HG03039 (cell line): ENCODE measurements around the gene NUDCD3.

Experiments used
- ATAC-seq: cut with Tn5 transposase; IDR thresholded peaks from one replicate; pipeline ENCODE4 v1.9.1; 2021; ENCODE audit warnings: mild to moderate bottlenecking, moderate library complexity; ENCODE audit not compliant: unreplicated experiment

The NUDCD3 gene

GRCh38 chr7:44385434-44386138 lies 104.9 kb downstream of the NUDCD3 start:
- ATAC-seq = no peak

DNA sequence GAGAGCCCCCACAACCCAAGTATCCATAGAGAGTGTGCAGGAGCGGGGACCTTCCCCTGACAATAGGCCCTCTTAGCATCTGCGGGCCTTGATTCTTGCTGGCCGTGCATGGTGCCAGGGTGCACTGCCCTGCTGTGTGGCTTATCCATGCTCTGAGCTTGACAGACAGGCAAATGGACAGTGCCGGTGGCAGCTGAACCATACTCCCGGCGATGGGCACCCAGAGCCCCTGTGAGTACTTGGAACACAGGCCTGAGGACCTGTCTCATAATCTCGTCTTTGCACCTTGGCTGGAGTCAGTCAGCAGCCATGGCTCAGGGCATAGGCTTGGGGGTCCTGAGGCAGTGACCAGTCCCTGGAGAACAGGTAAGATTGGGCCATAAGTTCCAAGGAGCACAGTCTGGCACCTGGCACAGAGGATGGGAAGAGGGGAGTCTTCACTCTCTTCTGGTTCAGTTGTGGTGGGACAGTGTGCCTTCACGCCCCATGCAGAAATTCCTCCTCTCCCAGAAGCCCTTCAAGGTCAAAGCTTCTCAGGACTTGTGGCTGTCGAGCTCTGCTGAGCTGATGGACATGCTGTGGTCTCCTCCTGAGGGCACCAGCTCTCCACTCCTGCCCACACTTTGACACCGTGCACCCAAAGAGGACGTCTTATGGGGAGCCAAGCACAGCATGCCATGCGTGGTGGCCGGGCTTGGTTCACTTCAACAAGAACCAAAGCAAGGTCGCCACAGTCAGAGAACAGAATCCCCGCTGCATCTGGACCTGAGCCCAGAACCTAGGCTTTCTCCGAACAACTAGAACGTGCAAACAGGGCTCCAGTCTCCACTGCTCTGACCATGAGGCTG lies 105.6 kb downstream of the NUDCD3 start:
- no peak for ATAC-seq

DNA sequence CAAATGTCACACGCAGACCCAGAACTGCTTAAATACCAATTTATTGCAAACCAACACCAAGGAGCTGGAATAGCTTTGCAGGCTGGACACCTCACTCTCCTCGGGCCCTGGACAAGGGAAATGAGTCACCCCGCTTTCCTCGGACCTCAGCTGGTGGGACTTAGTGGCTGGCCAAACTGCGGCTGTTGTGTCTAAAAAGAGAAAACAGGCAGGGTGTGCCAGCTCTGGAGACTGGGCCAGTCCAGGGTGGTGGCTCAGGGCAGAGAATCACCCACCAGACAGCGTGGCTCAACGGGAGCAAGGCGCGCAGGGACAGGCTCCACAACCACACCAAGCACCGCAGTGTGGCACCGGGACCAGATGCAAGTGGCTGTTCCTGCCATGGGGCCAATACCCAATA lies 106.9 kb downstream of the NUDCD3 start:
- ATAC-seq = no peak

DNA sequence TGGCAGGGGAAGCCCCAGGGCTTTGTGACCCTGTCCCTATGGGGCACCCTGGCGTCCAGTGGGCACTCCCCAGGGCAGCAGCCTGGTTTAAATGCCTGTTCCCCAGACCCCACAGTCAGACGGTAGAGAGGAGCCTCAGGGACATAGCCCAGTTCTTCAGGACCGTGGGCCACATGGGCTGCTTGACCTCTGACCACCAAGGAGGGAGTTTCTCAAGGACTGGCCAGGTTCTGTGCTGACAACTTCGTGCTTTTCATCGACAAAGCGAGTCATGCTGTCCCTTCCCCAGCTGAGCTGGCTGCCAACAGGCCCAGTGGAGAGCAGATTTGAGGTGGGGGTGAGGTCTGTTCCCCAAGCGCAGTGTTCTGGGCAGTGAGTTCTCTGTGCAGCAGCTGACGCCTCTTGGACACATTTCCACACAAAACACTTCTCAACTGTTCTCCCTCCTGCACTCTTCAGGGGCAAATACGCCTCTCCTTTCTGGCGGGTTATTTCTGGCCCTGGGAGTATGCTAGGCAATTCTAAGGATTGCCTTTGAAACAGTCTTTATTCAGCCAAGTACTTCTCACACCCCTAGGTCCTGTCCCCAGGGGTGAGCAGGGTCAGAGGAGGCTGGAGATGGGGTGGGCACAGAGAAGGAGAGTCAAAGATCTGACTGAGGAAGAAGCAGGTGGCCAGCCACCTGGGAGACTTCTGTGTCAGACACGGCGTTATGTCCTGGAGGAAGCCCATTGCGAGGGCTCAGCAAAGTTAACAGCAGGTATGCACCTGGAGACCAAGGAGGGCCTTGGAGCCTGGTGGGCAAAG lies 107.8 kb downstream of the NUDCD3 start:
- no peak for ATAC-seq

DNA sequence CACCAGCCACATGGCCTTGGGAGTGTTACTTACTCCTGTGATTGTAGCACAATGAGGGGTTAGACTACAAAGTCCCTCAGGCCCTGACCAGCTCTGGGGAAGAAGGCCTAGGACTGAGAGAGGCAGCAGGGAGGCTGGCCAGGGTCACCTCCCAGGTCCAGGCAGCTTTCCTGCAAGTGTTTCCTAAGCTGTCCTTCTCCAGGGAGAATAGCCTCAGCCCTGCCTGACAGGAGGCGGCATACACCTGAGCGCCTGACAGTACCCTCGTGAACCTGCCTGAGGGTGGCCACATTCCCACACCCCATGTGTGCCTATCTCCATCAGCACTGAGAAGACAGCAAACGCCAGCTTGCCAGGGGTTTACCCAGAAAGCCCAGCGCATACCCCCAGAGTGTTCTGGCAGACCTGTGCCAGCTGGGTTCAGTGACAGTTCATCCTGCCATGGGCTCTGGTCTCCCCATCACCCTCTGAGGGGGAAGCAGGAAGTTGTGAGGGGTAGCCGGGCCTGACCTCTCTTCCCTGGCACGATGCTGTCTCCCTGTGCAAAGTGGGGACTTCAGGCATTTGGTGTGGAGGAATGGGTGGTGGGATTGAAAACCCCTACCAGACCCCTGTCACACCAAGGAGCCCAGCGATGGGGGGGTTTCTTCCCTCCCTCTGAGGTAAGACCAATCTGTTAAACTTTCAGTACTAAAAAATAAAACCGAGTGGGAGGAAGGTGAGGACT lies 108.8 kb downstream of the NUDCD3 start:
- ATAC-seq = no peak

DNA sequence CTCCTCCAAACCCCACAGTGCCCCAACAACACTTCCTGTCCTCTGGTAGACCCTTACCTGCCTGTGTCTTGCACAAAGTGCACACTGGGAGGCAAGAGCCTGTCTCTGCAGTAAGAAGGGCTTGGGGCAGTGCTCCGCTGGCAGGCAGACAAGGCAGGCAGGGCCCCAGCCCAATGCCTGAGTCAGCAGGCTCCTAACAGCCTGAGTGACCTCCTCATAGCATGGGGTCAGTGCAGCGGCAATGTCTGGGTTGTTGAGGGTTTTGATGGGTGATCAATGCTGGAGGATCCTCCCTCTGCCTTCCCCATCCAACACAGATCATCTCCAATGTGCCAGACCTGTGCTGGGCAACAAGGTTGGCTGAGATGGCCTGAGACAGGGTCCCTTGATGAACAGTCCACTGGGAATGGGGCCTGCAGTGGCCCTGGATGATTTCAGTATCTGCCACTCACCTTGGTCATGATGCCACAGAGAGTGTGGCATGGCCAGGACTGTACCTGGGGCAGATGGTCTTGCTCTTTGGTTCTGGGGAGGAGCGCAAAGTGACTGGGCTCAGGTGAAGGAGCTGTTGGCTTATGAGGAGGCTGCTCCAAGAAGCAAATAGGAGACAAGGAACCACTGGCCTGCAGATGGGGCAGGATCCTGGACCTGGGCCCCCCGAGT lies 109.5 kb downstream of the NUDCD3 start:
- no peak for ATAC-seq

GRCh38 chr7:44380189-44380830 lies 110.1 kb downstream of the NUDCD3 start:
- ATAC-seq = no peak

DNA sequence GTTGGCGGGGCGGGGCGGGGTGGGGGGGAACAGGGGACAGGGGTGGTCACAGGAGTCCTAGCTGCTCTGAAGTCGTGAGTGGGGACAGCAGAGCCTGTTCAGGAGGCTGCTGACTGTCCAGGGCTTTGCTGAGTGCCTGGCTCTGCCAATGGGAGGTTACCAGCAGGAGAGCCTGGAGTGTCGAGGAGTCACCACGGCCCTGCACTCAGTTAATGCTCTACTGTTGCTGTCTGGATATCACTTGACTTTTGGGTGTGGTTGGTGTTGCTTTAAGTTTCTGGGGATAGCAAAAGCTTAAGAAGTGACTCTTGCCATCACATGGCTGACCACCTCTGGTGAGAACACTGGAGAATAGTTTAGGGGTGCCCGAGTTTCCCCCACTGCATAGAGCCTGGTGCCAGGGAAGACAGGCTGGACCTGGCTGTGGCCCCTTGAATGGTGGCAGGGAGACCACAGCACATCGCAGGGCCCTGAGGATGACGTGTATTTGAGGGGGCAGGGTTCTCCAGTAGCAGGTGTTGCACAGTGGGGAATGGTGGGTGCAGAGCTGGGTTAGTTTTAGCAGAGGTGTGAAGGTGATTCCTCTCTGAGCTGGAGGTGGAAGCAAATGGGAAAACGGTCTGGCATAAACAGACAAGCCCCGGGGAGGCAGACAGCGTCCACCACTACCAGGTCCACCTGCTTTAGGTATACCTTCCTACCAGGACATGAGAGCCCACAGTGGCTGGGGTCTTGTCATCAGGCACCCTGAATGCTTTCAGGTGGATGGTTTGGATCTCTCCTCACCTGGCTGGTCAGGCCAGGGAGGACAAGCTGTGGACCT lies 110.9 kb downstream of the NUDCD3 start:
- no peak for ATAC-seq

DNA sequence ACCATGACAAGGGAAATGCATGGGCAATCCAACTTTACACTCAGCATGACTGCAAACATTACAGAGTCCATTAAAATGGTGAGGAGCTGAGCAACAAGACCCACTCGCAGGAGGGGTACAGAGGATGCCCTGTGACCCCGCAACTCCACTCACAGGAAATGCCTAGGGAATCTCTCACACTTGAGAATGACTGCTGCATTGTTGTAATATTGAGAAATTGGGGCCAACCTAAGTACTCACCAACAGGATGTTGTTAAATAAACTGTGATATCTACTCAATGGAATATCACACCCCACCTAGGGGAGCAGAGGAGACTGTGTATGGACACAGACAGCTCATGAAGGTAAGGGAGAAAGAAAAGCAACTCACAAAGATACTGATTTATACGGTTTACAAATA lies 111.7 kb downstream of the NUDCD3 start:
- no peak for ATAC-seq

DNA sequence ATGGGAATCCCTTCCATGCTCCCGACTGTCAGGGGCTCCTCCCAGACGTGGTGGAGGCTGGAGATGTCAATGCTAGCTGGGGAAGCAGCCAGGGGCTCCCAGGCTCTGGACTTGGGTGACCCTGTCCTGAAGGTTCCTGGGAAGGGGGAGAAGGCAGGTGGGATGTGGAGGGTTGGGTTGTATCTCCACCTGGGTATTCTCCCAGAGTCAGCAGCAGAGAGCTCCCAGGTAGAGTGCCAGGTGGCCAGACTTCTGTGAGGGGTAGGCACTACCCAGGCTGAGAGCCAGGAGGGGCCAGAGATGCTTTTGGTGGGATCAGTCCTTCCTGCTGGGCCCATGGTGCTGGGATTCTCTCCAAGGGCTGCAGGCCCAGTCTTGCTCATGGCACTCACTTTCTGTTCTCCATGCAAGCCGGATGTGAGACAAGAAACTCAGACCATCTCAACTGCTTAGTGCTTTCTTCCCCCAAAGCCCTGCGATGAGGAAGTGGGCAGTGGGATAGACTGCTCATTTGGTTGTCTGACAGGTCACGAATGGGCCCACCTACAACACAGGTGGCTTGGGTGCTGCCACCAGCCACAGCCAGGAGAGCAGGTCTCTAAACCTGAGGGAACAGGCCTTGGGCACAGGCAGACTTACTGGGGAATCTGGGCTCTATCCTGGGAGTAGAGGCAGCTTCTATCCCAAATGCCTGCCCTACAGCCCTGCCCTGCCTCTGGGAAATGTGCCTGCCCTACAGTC lies 112.6 kb downstream of the NUDCD3 start:
- ATAC-seq = no peak

DNA sequence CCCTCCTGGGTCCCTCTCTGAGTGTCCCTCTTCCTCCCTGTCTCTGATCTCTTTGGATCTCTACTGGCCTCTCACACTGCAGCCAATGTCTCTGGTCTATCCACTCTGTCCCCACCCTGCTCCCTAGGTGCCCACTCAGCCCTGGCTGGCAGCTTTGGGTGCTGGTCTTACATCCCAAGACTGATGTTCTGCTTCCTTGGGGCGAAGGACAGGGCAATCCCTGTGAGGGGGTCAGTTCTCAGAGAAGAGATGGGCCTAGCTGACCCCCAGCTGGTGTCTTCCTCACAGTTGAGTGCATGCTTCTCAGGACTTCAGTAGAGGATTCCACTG lies 113.4 kb downstream of the NUDCD3 start:
- ATAC-seq = no peak

DNA sequence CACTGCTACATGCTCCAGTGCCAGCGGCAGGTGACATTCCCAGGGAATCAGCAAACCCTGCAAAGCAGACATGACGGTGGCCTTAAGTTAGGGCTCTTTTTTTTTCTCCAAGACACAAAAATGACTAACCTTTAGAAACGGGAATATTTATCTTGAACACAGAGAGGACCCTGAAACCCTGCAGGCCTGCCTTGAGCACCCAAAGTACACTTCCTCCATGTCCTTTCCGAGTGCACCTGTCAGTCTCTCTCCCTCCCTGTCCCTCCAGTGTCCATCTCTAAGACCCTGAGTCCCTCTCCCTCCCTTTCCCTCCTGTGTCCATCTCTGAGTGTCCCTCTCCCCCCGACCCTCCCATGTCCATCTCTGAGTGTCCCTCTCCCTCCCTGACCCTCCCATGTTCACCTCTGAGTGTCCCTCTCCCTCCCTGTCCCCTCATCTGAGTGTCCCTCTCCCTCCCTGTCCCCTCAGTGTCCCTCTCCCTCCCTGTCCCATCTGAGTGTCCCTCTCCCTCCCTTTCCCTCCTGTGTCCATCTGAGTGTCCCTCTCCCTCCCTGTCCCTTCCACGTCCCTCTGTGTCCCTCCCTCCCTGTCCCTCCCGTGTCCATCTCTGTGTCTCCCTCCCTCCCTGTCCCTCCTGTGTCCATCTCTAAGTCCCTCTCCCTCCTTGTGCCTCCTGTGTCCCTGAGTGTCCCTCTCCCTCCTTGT lies 113.9 kb downstream of the NUDCD3 start:
- ATAC-seq = no peak

- no peak for ATAC-seq
Measured at GRCh38 chr7:44375926-44376342, 114.5 kb downstream of the NUDCD3 start.

GRCh38 chr7:44375236-44375699 lies 115.2 kb downstream of the NUDCD3 start:
- no peak for ATAC-seq

DNA sequence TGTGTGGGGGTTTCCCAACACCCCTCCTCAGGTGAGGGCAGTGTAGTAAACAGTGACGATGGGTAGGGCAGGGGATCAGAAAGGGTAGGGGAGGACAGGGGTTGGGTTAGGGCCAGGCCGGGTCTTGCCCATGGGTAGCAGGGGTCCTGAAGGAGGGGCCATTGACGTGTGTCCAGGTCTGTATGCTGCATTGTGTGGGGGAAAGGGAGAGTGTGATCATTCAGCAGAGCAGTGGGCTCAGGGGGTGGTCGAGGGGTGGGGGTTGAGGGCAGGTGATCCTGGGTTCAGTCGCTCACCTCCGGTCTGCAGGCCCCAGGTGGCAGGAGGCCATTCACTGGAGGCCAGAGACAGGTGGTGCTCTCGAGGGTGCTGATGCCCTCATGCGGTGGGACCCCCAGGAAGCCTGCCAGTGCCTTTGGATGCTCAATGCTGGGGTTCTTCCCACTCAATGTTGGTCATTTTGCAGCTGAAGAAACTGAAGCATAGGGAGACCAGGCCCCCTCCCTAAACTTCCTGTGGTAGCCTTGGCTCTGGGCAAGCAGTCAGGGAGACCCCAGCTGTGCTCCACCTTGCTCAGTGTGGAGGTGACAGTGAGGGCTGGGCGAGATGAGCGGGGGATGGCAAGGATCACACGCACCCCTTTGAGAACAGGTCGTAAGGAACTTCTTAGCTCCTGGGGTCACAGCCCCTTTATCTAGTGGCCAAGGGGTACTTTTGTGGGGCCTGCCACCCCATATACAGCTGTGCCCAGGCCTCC lies 116.3 kb downstream of the NUDCD3 start:
- ATAC-seq = no peak

- no peak for ATAC-seq
Measured at GRCh38 chr7:44373418-44373740, 117.1 kb downstream of the NUDCD3 start.
